Large intestine (tissue), 1 donor: ENCODE measurements around the gene NBPF15. TPM values are rescaled to one million over a fixed set of nuclear protein-coding genes. Genes with fewer than 3 reads are reported as not detected.

Source experiments
- polyA plus RNA-seq: library from polyadenylated mRNA; unstranded; fragments of 120-200 nt; gene quantifications from one replicate; pipeline ENCODE4 v1.2.1, GENCODE V29; 2013

The NBPF15 gene
- polyA plus RNA-seq, 1 donor = 33.1 TPM

Other genes starting within 250 kb of the NBPF15 start
- not detected for gene PPIAL4E, start 88.0 kb downstream of the NBPF15 start, polyA plus RNA-seq
- gene PPIAL4F, start 131.2 kb upstream of the NBPF15 start, polyA plus RNA-seq = 0.10 TPM